Mesenchymal stem cell (in vitro differentiated cells and primary cell): Measurements from ENCODE around the gene SERPINE3.

Source experiments
- DNase-seq: peaks from one replicate; pipeline ENCODE4 v3.0.0-alpha.2; 2013
- H2AFZ ChIP-seq: one replicate; pipeline ENCODE4 v1.6.1; 2013; ENCODE audit warnings: low read depth, mild to moderate bottlenecking, control low read depth, inconsistent platforms, low read length, moderate library complexity
- H2AK5ac ChIP-seq: 2 replicates; pipeline ENCODE4 v1.6.1; 2013; ENCODE audit warnings: low read length, moderate library complexity, mild to moderate bottlenecking, inconsistent platforms; ENCODE audit not compliant: severe bottlenecking
- H2BK120ac ChIP-seq: one replicate; pipeline ENCODE4 v1.6.1; 2013; ENCODE audit warnings: low read depth, mild to moderate bottlenecking, inconsistent platforms, low read length, moderate library complexity
- H2BK12ac ChIP-seq, 2 experiments: one replicate each; pipeline ENCODE4 v1.6.1; 2013; ENCODE audit warnings: inconsistent platforms in 2 of 2, low read length in 2 of 2, mild to moderate bottlenecking in 2 of 2, moderate library complexity in 2 of 2, control low read depth in 1 of 2
- H2BK15ac ChIP-seq: one replicate; pipeline ENCODE4 v1.6.1; 2013; ENCODE audit warnings: mild to moderate bottlenecking, low read depth, inconsistent platforms; ENCODE audit not compliant: poor library complexity, severe bottlenecking
- H2BK5ac ChIP-seq: 2 replicates; pipeline ENCODE4 v1.6.1; 2013; ENCODE audit warnings: low read depth, mild to moderate bottlenecking, low read length, control low read depth, inconsistent platforms; ENCODE audit not compliant: poor library complexity, severe bottlenecking
- H3K14ac ChIP-seq, 2 experiments: one replicate each; pipeline ENCODE4 v1.6.1; 2013; ENCODE audit warnings: inconsistent platforms in 2 of 2, low read length in 2 of 2, control low read depth in 1 of 2, mild to moderate bottlenecking in 1 of 2, moderate library complexity in 1 of 2
- H3K18ac ChIP-seq, 2 experiments: one replicate each; pipeline ENCODE4 v1.6.1; 2013; ENCODE audit warnings: inconsistent platforms in 2 of 2, low read length in 2 of 2, control low read depth in 1 of 2, low read depth in 1 of 2, mild to moderate bottlenecking in 1 of 2
- H3K23ac ChIP-seq, 2 experiments: one replicate each; pipeline ENCODE4 v1.6.1; 2013; ENCODE audit warnings: inconsistent platforms in 2 of 2, low read length in 2 of 2, mild to moderate bottlenecking in 2 of 2, moderate library complexity in 2 of 2, control low read depth in 1 of 2
- H3K27ac ChIP-seq: 2 replicates; pipeline ENCODE4 v1.5.1; 2013; ENCODE audit warnings: mild to moderate bottlenecking, moderate library complexity, low read length, control low read depth, inconsistent platforms; ENCODE audit not compliant: poor library complexity, severe bottlenecking
- H3K27me3 ChIP-seq, 2 experiments: 2 replicates each; pipeline versions ENCODE4 v1.6.1 to v1.7.0; 2013; ENCODE audit warnings: low read length in 2 of 2, mild to moderate bottlenecking in 2 of 2, moderate library complexity in 2 of 2, control low read depth in 1 of 2, inconsistent platforms in 1 of 2; ENCODE audit not compliant: control insufficient read depth in 1 of 2, insufficient read depth in 1 of 2
- H3K36me3 ChIP-seq, 2 experiments: 2 replicates each; pipeline versions ENCODE4 v1.6.1 to v1.7.0; 2013; ENCODE audit warnings: low read length in 2 of 2, control low read depth in 1 of 2, inconsistent platforms in 1 of 2, low read depth in 1 of 2, mild to moderate bottlenecking in 1 of 2; ENCODE audit not compliant: insufficient read depth in 2 of 2, control insufficient read depth in 1 of 2
- H3K4ac ChIP-seq, 2 experiments: one replicate each; pipeline ENCODE4 v1.6.1; 2013; ENCODE audit warnings: inconsistent platforms in 2 of 2, low read length in 2 of 2, mild to moderate bottlenecking in 2 of 2, moderate library complexity in 2 of 2, control low read depth in 1 of 2, low read depth in 1 of 2
- H3K4me1 ChIP-seq: 2 replicates; pipeline ENCODE4 v1.6.1; 2013; ENCODE audit warnings: low read depth, low read length, control low read depth; ENCODE audit not compliant: control insufficient read depth, insufficient read depth
- H3K4me2 ChIP-seq: 2 replicates; pipeline ENCODE4 v1.6.1; 2013; ENCODE audit warnings: low read length, mild to moderate bottlenecking, inconsistent platforms; ENCODE audit not compliant: poor library complexity, severe bottlenecking
- H3K4me3 ChIP-seq, 2 experiments: 2 replicates each; pipeline versions ENCODE4 v1.5.1 to v1.7.0; 2013; ENCODE audit warnings: low read length in 2 of 2, mild to moderate bottlenecking in 2 of 2, control low read depth in 1 of 2, low read depth in 1 of 2; ENCODE audit not compliant: insufficient read depth in 1 of 2
- H3K79me1 ChIP-seq: replicated peaks from 2 replicates; pipeline ENCODE4 v1.6.1; 2013; ENCODE audit warnings: mild to moderate bottlenecking, control low read depth, low read length, inconsistent platforms; ENCODE audit not compliant: poor library complexity, severe bottlenecking
- H3K9ac ChIP-seq: 2 replicates; pipeline ENCODE4 v1.7.0; 2013; ENCODE audit warnings: mild to moderate bottlenecking, low read length, moderate library complexity
- H3K9me3 ChIP-seq: 2 replicates; pipeline ENCODE4 v1.7.0; 2013; ENCODE audit warnings: mild to moderate bottlenecking, low read length; ENCODE audit not compliant: control insufficient read depth
- H4K8ac ChIP-seq: one replicate; pipeline ENCODE4 v1.6.1; 2013; ENCODE audit warnings: inconsistent platforms, mild to moderate bottlenecking, low read length, moderate library complexity
- H4K91ac ChIP-seq: one replicate; pipeline ENCODE4 v1.6.1; 2013; ENCODE audit warnings: mild to moderate bottlenecking, low read length, inconsistent platforms
- WGBS: methylation state at CpG from one replicate; pipeline ENCODE4 v1.1.7; 2013; ENCODE audit warnings: mixed read lengths; 5-methylcytosine and 5-hydroxymethylcytosine counted together

SERPINE3 gene

DNA sequence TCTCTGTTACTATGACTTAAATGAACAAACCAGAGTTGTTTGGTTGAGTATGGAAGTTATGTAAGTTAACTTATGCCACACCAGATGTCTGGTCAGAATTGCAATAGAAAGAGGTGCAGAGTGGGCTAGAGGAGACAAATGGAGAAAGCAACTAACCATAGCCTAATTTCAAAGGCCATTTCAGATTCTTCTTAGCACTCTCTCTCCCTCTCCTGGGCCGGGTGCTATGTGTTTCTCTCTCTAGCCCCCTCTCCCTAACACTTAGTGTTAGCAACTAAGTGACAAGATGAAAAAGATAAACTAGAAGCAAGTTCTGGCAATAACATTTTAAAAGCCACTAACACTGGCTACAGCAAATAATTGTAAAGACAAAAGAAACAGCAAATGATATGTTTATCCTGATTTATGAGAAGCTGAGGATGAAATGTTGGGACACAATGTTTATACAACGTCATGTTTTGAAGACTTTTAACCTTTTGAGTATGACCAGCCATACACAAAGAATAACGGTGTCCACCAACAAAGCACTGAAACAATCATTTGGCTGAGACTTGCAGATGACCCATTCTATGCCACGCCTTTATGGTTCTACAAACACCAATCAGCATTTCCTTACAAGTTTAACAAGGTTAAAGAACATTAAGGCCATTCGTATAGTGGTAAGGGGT lies 18.6 kb downstream of the SERPINE3 start:
- H3K4me2 ChIP-seq, result no peak overlapping the region
- no peak overlapping the region for H3K9ac ChIP-seq
- H3K4me1 ChIP-seq, result no peaks in the 10 kb centered on the region
- H3K14ac ChIP-seq, result no peak overlapping the region
- 60% methylated on average over 2 of the region's 5 CpGs for WGBS
- H3K27me3 ChIP-seq, result no peaks in the 10 kb centered on the region
- no peak overlapping the region for H4K91ac ChIP-seq
- no peak overlapping the region for H2AFZ ChIP-seq
- peaks cover 2% of the 10 kb centered on the region for H3K79me1 ChIP-seq
- no peak overlapping the region for H3K23ac ChIP-seq
- H3K27ac ChIP-seq, result no peak overlapping the region
- H3K9me3 ChIP-seq, result no peaks in the 10 kb centered on the region
- no peak overlapping the region for H3K4me3 ChIP-seq
- DNase-seq, result peak; percentile 32
- H3K36me3 ChIP-seq, result peaks cover 0 to 49% of the 10 kb centered on the region in 2 experiments
- no peak overlapping the region for H3K4ac ChIP-seq
- no peak overlapping the region for H2AK5ac ChIP-seq
- H2BK15ac ChIP-seq, result no peak overlapping the region
- H2BK5ac ChIP-seq, result no peak overlapping the region
- H2BK12ac ChIP-seq, result no peak overlapping the region
- H3K18ac ChIP-seq, result no peak overlapping the region
- H4K8ac ChIP-seq, result no peak overlapping the region
- no peak overlapping the region for H2BK120ac ChIP-seq

DNA sequence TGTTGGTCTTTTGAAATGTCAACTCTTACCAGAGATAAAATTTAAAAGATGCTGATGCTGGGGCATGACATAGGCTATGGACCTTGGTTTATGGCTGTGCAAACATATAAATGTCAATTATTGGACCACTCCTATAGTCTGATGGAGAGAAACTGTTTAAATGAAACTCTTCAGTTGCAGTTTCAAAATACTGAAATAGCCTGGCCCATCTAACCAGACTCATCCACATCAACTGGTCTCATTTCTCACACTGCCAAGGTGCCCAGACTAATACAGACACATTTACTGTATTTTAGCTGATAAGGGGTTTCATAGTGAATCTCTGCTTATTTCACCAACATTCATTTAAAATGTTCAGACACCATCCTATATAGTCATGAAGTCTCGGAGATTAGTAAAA lies 19.9 kb downstream of the SERPINE3 start:
- no peaks in the 10 kb centered on the region for H3K27me3 ChIP-seq
- H4K91ac ChIP-seq, result no peak overlapping the region
- no peak overlapping the region for H2BK12ac ChIP-seq
- H3K4me3 ChIP-seq, result no peak overlapping the region
- H3K27ac ChIP-seq, result no peak overlapping the region
- no peak overlapping the region for H2BK15ac ChIP-seq
- H2AFZ ChIP-seq, result no peak overlapping the region
- no peak overlapping the region for H4K8ac ChIP-seq
- no CpG with 5 or more reads among the region's 1 CpG for WGBS
- no peaks in the 10 kb centered on the region for H3K9me3 ChIP-seq
- no peak overlapping the region for H2AK5ac ChIP-seq
- no peak overlapping the region for H3K9ac ChIP-seq
- H3K18ac ChIP-seq, result no peak overlapping the region
- no peak overlapping the region for H3K4me2 ChIP-seq
- peaks cover 0 to 58% of the 10 kb centered on the region in 2 experiments for H3K36me3 ChIP-seq
- H3K4ac ChIP-seq, result no peak overlapping the region
- no peaks in the 10 kb centered on the region for H3K4me1 ChIP-seq
- H2BK5ac ChIP-seq, result no peak overlapping the region
- H3K23ac ChIP-seq, result no peak overlapping the region
- H2BK120ac ChIP-seq, result no peak overlapping the region
- DNase-seq, result no peak
- H3K14ac ChIP-seq, result no peak overlapping the region
- peaks cover 2% of the 10 kb centered on the region for H3K79me1 ChIP-seq

DNA sequence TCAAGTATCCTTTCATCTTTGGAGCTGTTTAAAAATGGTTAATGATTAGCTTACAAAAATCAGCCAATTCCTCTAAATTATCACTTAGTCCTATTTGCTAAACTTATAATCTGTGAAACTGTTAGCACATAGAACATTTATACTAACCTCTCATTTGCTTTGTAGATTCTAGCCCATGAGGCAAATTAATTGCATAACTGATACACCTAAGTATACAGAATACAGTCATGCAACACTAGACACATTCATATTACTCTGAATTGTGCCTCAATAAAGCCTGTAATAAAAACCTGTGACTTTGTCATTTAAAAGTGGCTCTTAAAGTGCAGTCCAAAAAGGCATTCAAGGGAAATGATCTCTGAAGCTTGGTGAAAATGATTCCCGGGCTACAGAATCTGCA lies 21.0 kb downstream of the SERPINE3 start:
- DNase-seq, result no peak
- H2BK5ac ChIP-seq, result no peak overlapping the region
- peak overlapping the region; percentile 78 for H3K27ac ChIP-seq
- H3K9ac ChIP-seq, result no peak overlapping the region
- no peaks in the 10 kb centered on the region for H3K4me1 ChIP-seq
- no peak overlapping the region for H4K91ac ChIP-seq
- H3K4ac ChIP-seq, result no peak overlapping the region
- no peak overlapping the region for H3K4me2 ChIP-seq
- WGBS, result no CpG with 5 or more reads among the region's 1 CpG
- no peak overlapping the region for H2AFZ ChIP-seq
- no peak overlapping the region for H3K23ac ChIP-seq
- peaks cover 0 to 69% of the 10 kb centered on the region in 2 experiments for H3K36me3 ChIP-seq
- H3K27me3 ChIP-seq, result no peaks in the 10 kb centered on the region
- H3K18ac ChIP-seq, result no peak overlapping the region
- H3K79me1 ChIP-seq, result peaks cover 2% of the 10 kb centered on the region
- H3K9me3 ChIP-seq, result no peaks in the 10 kb centered on the region
- H2BK12ac ChIP-seq, result no peak overlapping the region
- no peak overlapping the region for H2BK120ac ChIP-seq
- no peak overlapping the region for H4K8ac ChIP-seq
- no peak overlapping the region for H3K4me3 ChIP-seq
- no peak overlapping the region for H2AK5ac ChIP-seq
- H3K14ac ChIP-seq, result no peak overlapping the region
- H2BK15ac ChIP-seq, result no peak overlapping the region

DNA sequence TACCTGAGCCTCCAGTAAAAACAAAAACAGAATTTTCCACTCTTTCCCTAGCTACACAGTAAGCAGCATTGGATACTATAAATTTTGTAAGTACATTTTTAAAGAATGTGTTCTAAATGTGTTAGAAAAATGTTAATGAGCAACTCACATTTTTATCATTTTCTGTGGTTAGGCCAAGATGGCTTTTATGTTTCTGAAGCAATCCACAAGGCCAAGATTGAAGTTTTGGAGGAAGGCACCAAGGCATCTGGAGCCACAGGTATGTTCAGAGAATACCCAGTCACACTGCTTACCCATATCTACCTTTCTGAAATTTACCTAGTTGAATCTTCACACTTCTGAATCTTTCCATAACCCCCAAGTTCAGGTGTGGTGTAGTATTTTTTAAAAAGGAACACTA lies 21.6 kb downstream of the SERPINE3 start:
- Histone ChIP-seq H3K36me3 (peaks cover 0 to 75% of the 10 kb centered on the region in 2 experiments), H3K9me3 (no peaks in the 10 kb centered on the region), H3K4me2 (no peak overlapping the region), H2BK120ac (no peak overlapping the region), H3K27me3 (no peaks in the 10 kb centered on the region), H3K79me1 (peaks cover 2% of the 10 kb centered on the region), H4K8ac (no peak overlapping the region), H3K18ac (no peak overlapping the region), H2BK15ac (no peak overlapping the region), H3K4me1 (no peaks in the 10 kb centered on the region), H4K91ac (no peak overlapping the region), H2BK5ac (no peak overlapping the region), H2BK12ac (no peak overlapping the region), H3K9ac (no peak overlapping the region), H2AK5ac (no peak overlapping the region), H3K4ac (no peak overlapping the region), H3K4me3 (no peak overlapping the region), H3K14ac (no peak overlapping the region), H3K23ac (no peak overlapping the region), H3K27ac (peak overlapping the region; percentile 49), H2AFZ (no peak overlapping the region)
- DNase-seq, result no peak
